HEK293T (cell line): ENCODE results near the gene PAIP2.

ENCODE experiments used
- BHLHE40 ChIP-seq: fragments of 450-650 bp; IDR thresholded peaks from 2 replicates; pipeline ENCODE4 v1.6.1; 2016; ENCODE audit warnings: mild to moderate bottlenecking, moderate library complexity, borderline replicate concordance
- CTBP1 ChIP-seq: fragments of 450-650 bp; IDR thresholded peaks from 2 replicates; pipeline ENCODE4 v1.6.1; 2016; ENCODE audit warnings: borderline replicate concordance
- ELF4 ChIP-seq: fragments of 450-650 bp; IDR thresholded peaks from 2 replicates; pipeline ENCODE4 v1.6.1; 2017; ENCODE audit warnings: antibody characterized with exemption
- FOXK2 ChIP-seq: fragments of 450-650 bp; IDR thresholded peaks from 2 replicates; pipeline ENCODE4 v1.6.1; 2016; ENCODE audit warnings: mild to moderate bottlenecking
- FOXM1 ChIP-seq: fragments of 450-650 bp; IDR thresholded peaks from 2 replicates; pipeline ENCODE4 v1.6.1; 2017; ENCODE audit warnings: mild to moderate bottlenecking, borderline replicate concordance
- HDGF ChIP-seq: fragments of 450-650 bp; IDR thresholded peaks from 2 replicates; pipeline ENCODE4 v1.6.1; 2017; ENCODE audit warnings: antibody characterized with exemption, borderline replicate concordance
- PKNOX1 ChIP-seq: fragments of 450-650 bp; IDR thresholded peaks from 2 replicates; pipeline ENCODE4 v1.6.1; 2016
- TARDBP ChIP-seq: fragments of 450-650 bp; IDR thresholded peaks from 2 replicates; pipeline ENCODE4 v1.6.1; 2016
- ZNF384 ChIP-seq: fragments of 450-650 bp; IDR thresholded peaks from 2 replicates; pipeline ENCODE4 v1.6.1; 2016

DNA sequence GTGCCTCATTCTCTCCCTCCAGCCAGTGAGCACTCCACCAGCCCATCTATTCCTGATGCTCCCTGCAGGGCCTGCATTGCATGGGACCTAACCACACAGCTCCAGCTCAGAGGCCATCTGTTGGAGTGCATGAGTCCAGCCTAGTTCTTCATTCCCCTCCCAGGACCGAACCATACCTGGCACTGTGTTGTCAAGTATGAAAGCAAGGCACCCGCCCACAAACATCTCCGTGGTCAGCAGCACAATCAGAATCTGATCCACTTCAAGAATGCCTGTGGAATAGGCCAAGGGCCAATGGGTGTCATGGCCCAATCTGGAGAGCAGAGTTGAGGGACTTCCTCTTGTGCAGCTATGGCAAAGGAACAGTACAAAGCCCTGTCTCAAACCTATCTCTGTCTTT is 35.6 kb downstream of the PAIP2 start:
- TF ChIP-seq ZNF384 (no peak), PKNOX1 (no peak), ELF4 (no peak), FOXM1 (no peak), FOXK2 (no peak), BHLHE40 (no peak), TARDBP (no peak), HDGF (no peak), CTBP1 (no peak)
